UCSD-AML1 (cell line): ENCODE measurements around the gene ITGA1.
A peak's percentile ranks its signal among the peaks of the same experiment; 100 is the strongest.
"Not testable (repeated sequence)": the region's sequence is repeated elsewhere in the genome, so short reads cannot be mapped to it uniquely, and the experiment has no call there.

Source experiments
- DNase-seq: peaks from one replicate; lab custom pipeline; 2025; ENCODE audit not compliant: unreplicated experiment; lab: John Stamatoyannopoulos, UW

ITGA1 gene

DNA sequence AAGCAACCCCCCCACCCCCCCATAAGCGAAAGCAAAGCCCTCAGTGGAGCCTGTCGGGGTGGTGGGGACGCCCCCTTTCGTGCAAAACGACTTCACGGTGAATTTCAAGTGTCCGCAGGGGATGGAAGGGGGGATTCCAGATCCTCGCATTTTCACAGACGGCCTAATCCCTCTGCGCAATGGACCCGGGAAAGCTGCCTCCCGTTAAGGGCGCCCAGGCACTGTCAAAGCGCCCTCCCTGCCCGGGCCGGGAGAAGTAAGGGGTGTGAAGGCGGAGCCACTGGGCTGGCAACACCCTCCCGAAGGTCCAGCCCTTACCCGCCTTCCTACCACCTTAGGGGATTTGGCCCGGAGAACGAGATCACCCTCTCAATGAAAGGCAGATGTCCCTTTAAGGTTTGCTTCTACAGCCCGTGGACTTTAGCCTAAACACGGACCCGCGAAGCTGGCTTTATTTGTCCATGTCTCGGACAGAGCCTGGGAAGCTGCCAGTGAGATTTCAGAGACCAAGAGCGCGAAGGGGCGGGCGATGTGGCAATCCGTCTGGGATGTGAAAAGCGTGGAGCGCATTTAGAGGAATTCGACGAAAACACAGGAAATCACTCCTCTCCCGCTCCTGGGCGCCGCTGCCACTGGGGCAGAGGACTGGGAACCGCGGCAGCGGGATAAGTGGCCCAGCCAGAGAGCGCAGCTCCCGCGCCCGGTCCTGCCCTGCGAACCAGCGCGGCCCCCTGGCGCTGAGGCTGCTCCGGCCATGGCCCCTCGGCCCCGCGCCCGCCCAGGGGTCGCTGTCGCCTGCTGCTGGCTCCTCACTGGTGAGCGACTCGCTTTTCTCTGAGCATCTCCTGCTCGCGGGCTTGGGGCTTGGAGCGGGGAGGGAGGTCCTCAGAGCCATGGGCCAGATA is at the start of gene ITGA1, which contains the start of gene PELO:
TSS of gene ITGA1 (plus strand) at position 317 of the 905 bp plus-strand sequence. CDS start at position 755, 438 bp downstream.
TSS of gene PELO (plus strand) at position 317 of the 905 bp plus-strand sequence. CDS start 12,479 bp downstream, outside the sequence.
- DNase-seq = peak; percentile 29

DNA sequence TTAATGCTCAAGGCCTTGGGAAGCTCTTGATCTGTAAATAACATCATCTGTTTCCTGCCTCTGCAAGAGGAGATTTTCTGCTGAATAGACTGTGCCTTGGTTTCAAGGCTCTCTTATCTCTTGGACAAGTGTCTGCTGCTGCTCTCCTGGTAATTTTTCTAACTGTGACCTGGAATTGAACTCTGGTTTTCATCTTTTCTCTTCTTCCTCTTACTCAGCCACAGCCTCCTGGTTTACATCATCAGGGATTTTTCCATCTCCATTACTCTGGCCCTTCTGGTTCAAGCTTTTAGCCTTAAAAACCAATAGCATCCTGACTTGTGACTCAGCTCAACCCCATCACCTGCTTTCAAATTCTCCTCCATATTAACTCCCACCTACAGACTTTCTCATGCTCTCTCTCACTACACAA is 49.6 kb upstream of the ITGA1 start:
- DNase-seq = no peak

DNA sequence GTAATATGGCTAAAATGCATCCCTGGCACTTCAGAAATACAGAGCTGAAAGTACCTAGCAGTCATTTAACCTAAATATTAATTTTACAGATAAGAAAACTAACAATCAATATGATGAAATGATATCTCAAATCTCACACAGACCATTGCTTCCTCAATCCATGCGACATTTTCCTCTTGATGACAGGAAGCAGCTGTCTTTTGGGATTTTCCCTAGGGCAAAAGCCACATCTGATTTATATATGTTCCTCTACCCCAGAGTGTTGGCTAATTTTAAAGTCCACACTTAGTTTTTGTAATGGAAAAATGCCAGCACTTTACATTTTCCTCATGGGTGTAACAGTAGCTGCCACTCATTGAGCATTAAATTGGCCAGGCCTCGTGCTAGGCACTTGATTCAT is 47.7 kb upstream of the ITGA1 start:
- no peak for DNase-seq

DNA sequence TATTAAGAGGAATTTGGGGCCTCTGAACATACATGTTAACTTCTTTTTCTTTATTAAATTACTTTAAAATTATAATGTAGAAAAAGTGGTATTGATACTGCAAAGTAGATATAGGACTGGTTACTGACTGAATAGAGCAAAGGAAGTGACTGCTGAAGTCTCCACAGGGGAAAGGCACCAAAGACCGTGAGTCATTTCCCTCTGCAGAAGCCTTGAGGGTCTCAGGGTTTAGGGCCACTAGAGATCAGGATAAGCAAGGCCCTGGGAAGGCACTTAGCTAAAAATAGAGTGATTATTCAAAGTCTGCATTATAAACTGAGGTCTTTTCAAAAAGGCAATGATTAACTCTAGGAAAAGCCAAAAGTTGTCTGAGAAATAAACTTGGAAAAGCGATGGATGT is 44.7 kb upstream of the ITGA1 start:
- DNase-seq = no peak

DNA sequence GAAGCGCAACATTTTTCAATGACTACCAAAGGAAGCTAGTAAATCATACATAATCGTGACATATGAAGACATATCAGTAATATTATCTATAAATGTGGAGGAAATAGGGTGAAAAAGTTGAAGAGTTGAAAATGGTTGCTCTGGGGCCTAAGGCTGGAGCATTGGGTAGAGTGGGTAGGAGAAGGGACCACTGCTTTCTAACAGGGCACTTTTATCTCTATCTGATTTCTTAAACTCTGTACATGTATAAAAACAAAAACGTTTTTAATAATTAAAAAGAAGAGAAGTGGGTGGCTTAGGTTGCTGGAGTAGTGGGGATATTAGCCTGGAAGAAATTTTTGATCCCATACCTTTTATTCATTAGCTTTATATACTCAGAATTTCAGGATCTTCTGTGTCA is 44.2 kb upstream of the ITGA1 start:
- DNase-seq = no peak

DNA sequence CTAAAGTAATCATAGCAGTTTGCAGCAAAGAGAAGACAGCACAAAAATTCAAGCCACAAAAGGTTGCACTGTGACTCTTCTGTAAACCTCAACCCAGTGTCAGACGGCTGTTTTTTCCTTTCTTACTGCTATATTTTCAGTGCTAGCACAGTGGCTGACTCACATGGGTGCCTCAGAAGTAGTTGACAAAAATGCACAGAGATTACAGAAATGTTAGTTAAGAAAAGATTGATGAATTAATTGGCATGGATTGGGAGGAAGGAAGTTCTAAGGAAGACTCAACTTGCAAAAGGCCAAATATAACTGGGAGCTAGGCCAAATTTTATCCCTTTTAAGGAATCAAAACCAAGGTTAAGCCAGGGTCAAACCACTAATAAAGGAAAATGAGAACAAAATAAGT is 43.7 kb upstream of the ITGA1 start:
- DNase-seq = no peak

DNA sequence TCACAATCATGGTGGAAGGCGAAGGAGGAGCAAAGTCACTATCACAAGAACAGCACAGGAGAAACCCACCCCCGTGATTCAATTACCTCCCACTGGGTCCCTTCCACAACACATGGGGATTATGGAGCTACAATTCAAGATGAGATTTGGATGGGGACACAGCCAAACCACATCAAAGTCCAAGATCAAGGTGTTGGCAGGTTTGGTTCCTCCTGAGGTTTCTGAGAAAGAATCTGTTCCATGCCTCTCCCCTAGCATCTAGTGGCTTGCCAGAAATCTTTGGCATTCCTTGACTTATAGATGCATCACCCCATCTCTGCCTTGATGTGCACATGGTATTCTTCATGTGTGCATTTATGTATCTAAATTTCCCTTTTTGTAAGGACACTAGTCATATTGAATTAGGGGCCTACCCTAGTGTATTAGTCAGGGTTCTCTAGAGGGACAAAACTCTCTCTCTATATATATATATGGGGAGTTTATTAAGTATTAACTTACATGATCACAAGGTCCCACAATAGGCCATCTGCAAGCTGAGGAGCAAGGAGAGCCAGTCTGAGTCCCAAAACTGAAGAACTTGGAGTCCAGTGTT is 42.8 kb upstream of the ITGA1 start:
- DNase-seq = not testable (repeated sequence)

DNA sequence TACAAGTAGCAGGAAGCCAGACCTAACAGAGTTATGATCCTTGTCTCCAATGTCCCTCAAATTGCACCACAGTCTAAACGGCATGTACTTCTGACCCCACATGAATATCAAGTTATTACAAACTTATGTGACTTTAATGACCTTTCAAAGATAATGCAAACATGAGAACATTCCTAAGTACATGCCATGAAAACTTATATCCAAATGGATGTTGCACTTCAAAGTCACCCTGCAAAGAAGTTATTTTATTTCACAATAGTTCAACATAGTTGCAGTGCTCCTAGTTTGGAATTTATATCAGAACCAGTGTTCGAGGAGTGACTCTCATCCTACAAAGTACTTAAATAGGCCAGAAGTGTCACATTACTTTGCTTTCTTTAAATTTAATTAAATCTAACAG is 41.2 kb upstream of the ITGA1 start:
- no peak for DNase-seq

DNA sequence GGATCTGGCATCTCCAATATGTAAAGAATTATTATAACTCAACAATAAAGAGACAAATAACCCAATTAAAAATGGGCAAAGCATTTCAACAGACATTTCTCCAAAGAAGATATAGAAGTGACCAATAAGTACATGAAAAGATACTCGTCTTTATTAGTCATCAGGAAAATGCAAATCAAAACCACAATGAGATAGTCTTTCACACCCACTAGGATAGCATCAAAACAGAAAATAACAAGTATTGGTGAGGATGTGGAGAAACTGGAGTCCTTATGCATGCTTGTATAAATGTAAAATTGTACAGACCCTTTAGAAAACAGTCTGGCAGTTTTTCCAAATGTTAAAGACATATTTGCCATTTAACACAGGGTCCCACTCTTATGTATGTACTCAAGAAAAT is 39.1 kb upstream of the ITGA1 start:
- no peak for DNase-seq

DNA sequence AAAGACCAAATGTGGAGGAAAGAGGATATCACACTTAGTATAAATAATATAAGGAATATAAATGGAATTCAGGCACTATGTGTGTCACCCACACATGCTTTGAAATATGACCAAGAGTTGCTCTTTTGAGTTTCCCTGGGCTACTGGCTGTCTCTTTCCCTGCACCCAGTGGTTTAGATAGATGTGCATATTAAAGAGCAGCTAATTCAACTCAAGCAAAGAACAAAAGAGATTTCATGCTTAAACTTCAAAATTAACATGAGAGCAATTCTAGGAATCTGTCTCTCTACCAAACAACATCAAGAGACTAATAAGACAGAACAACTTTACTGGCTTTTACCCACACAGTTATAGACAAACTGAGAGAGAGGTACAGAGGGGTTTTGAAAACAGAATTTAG is 38.0 kb upstream of the ITGA1 start:
- DNase-seq = no peak

DNA sequence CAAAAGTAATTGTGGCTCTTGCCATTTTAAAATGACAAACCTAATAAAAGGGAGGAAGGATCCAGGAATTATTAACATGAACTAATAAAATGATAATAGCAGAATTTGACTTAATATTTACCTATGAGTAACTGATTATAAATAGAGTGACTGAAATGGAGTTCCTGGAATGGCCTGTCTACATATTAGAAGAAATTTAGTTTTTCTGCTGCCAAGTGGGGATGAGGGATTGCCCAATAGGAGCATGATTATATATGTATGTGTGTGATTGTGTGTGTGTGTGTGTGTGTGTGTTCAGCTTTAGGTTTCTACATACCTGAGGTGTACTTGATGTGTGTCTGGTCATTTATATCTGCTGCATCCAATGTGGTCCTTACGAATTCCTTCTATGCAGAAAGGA is 36.6 kb upstream of the ITGA1 start:
- DNase-seq = no peak

DNA sequence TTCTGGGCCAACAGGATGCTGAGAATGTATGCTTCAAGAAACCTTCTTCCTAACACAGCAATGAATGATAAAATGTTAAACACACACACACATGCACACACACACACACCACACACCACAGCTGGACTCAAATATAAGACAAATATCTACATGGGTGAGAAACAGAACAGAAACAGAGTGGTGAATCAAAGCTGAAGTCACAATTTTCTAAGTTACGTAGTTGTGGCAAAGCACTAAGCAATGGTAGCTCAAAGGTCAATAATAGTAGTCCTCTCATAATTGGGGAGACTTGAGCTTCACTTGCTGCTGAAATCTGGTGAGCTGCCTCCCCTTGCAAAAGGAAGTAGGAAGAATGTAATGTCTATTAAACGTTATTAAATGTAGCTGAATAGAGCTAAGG is 33.7 kb upstream of the ITGA1 start:
- no peak for DNase-seq

DNA sequence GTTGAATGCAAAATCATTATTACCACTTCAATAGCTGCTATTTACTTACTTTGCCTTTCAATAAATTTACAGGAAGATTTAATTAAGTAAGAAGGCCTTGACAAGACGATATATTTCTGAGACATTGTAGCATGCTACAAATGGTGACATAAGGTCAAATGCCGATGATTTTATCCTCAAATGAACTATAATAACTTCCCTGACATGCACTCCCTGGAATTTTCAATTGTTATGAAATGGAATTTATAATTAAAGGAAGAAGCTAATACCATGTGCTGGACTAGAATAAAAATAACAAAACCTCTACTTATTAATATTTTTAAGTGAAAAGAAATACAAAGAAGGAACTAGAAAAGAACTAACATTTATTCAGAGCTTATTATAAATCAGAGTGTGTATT is 30.2 kb upstream of the ITGA1 start:
- DNase-seq = no peak

DNA sequence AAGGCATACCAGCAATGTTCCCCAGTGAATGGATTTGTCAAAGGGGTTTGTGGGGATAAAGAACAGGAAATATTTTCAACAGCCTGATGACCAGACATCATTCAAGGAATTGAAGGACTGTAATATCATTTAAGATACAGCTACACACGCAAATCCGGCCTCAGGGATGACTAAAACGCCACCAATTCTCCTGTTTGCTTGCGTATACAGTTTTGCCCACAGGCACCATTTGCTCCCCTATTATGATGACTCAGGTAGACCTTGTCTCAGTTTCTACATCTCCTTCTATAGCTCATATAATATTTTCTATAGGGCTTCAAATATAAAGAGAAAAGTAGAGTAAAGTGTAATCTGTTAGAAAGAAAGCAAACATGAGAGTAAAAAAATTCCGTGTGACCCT is 29.7 kb upstream of the ITGA1 start:
- DNase-seq = no peak

DNA sequence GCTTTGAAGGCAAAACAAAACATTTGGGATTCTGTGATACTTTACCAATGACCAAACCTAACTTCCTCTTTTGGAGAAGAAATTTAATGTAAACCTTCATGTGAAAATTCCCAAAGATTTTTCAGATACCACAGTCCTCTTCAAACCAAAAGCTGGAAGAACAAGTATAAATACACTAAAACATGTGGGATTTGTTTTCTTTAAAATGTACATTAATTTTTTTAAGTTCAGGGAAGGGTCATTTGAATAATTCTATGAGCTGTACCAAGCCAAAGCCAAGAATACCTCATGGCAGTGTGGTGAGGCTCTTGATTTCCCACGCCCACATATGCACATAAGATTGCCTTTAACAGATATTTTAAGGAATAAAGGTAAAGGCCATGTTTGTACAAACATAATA is 28.4 kb upstream of the ITGA1 start:
- DNase-seq = no peak

DNA sequence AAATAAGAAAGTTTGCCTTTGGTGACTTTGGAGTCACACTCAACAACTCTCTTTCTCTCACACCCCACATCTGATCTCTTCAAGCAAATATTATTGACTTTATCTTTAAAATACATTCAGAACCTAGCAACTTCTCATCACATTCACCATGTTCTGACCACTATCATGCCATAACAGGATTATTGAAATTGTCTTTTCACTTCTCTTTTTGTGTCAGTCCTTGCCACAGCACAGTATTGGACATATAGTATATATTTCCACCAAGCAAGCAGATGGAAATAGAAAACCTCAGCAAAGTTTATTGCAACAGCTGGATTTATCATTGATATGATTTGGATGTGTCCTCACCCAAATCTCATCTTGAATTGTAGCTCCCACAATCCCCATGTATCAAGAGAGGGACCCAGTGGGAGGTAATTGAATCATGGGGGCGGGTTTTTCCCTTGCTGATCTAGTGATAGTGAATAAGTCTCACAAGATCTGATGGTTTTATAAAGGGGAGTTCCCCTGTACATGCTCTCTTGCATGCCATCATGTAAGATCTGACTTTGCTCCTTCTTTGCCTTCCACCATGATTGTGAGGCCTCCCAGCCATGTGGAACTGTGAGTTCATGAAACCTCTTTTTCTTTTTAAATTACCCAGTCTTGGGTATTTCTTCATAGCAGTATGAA is 26.9 kb upstream of the ITGA1 start:
- no peak for DNase-seq

DNA sequence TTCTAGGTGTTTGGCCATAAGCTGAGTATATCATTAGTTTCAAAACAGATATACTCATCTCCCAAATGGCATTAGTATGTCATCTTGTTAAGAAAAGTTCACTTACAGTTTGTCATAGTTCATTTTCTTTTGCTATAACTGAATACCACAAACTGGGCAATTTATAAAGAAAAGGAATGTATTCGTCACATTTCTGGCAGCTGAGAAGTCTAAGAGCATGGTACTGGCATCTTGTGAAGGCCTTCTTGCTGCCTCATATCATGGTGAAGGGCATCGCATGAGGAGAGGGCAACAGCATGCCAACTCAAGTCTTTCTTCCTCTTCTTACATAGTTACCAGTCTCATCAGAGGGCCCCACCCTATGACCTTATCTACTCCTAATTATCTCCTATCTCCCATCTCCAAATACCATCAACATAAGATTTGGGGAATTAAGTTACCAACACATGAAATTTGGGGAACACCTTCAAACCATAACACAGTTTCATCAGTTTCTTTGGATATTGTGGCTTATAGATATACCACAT is 20.4 kb upstream of the ITGA1 start:
- DNase-seq = no peak

DNA sequence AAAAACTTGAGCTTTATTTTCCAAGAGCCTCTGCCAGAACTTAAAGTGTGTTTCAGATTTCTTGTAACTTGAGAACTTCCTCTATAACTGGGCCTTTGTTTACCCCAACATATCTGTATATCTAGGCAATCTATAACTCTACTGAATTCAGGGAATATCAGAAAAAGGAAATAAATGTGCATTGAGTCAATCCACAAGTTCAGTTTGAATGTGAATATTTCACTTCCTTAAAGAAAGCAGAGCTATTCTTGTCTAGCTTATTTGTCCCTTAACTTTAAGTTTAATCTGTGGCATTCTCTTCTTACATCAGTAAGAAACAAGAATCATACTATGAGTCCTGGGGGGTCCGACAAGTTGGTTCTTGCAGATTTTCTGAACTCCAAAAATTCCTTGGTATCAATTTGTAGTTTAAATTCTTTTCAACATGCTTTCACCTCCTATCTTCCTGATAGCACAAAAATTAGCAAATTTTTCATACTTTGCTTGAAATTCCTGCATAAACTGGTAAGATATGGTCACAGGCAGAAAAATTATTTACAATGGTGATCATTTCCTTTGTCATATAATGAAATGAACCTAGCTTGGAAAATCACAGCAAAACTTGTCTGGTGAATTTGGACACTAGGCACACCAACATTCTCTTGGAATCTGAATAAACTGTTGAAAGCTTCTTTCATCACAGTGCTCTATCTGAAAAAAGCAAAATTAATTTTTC is 19.8 kb upstream of the ITGA1 start:
- no peak for DNase-seq

DNA sequence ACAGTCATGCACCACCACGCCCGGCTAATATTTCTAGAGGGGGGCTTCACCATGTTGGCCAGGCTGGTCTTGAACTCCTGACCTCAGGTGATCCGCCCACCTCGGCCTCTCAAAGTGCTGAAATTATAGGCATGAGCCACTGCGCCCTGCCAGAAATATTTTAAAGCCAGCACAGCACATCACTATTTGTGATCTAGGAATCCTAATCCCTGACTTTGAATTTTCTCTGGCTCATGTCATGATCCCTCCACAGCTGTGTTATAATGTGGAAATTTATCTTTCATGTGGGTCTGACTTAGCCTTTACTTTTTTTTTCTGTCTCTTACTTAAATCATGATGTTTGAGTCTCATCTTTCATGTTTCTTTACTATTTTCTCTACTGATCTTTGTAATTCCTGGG is 18.7 kb upstream of the ITGA1 start:
- DNase-seq = no peak

DNA sequence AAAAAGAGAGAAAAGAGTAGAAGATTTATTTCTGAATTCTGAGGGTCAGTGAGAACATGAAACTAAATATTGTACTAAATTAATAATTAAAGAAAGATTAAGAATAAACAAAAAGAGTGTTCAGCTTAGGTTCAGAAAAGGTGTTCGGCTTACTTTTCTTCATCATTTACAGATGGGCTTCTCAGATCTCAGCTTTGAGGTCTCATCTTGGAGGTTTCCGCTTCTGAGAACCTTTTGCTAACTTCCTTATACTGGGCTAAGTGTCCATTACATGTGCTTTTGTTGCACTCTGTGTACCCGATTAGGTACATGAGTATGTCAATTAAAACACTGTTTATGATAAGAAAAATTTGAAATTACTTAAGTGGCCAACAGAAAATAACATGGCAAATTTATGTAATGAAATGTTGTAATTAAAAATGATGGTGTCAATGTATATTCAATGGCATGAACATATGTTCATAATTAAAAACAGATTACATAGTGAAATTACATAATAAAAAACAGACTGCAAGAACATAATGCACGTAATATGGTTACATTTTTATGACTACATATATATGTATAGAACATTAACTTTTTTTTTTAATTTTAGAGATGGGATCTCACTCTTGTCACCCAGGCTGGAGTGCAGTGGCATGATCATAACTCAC is 17.3 kb upstream of the ITGA1 start:
- DNase-seq = no peak
